GM21737 (cell line): ENCODE measurements around the gene WDR37.

Experiments used
- ATAC-seq: cut with Tn5 transposase; IDR thresholded peaks from one replicate; pipeline ENCODE4 v1.9.1; 2021; ENCODE audit warnings: mild to moderate bottlenecking, moderate library complexity; ENCODE audit not compliant: unreplicated experiment

Gene WDR37

DNA sequence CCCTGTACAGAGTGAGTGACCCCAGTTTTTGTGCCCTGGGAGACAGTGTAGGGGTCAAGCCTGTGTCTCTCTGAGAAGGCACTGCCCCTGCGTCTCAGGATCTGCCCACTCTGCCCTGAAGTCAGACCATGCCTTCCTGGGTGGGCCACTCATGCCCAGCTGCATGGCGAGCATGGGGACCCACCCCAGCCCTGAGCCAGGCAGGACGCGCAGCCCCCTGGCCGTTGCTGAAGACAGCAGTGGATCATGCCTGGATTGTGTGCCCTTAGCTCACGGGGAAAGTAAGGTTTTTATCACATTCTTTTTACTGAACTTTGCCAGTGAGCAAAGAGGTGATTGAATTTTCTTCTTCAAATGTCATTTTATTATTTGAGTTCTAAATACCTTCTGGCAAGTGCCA, 66.2 kb downstream of the WDR37 start:
- no peak for ATAC-seq

DNA sequence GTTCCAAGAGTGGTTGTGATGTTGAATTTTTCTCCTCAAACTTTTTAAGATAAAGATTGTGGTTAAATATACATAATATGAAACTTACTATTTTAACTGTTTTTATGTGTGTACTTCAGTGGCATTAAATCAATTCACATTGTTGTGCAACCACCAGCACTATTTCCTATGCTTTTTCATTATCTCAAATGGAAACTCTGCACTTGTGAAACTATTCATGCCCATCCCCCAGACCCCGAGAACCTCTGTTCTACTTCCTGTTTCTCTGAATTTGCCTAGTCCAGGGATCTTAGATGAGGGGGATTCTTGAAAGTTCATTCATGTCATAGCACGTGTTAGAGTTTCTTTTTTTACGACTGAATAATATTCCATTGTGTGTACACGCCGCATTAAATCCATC, 67.0 kb downstream of the WDR37 start:
- no peak for ATAC-seq

DNA sequence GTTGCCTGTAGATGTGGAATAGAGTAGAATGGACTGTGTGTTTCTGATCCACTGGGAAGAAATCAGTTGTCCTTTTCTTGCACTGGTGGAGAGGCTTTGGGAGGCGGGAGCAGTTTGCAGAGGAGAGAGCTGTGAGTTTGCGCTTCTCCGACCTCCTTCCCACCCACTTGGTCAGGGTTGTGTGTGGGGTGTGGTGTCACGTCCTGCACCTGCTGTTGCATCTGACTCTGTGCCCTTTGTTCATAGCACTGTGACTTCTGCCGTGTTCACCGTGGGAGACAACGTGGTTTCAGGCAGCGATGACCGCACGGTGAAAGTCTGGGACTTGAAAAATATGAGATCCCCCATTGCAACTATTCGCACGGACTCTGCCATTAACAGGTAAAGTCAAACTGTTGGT, 67.8 kb downstream of the WDR37 start:
- ATAC-seq: no peak

DNA sequence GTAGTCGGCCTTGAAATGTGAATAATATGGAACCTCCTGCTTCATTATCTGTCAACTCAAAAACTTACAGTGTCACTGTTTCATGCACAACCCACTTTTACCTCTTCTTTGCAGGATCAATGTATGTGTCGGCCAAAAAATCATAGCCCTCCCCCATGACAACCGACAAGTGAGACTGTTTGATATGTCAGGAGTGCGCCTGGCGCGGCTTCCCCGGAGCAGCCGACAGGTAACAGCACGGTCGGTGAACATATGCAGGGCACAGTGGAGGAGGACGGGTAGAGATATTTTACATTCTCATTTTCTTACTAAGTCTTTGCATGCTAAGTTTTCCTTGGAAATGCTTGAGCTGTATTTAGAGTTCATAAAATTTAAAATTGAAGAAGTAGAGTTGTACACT, 68.6 kb downstream of the WDR37 start:
- no peak for ATAC-seq

DNA sequence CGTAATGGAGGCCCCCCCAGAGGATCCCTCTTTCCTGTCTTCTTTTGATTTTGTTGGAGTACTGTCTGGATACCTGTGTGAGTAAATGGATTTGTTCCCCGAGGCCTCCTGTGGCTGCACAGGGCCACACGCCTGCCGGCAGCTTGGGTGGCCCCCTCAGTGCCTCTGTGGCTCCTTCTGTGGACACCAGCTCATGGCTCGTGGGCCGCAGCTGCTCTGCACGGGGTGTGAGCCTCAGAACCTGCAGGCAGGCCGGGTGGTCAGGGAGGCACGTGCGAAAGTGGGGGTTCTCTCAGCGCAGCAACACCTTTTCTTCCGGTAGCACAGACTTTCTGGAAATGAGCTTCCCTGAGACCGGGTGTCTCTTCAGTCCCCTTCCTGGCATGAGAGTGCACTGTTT, 70.3 kb downstream of the WDR37 start:
- no peak for ATAC-seq

DNA sequence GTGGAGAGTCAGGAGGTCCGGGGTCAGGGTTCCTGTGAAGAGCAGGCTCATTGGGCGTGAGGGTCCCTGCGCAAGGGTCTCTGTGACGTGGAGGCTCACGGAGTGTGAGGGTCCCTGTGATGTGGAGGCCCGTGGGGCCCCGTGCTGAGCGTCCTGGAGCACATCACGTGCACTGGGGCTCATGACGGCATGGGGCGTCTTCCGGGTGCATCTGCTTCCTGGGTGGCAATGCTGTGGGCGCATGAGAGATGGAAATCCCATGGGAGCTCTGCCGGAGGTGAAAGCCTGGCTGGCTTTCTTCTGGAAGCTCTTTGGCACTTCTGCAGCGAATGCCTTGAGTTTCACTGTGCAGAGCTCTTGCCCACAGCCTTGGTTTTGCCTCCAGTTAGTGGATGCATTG, 71.4 kb downstream of the WDR37 start:
- ATAC-seq: no peak

- no peak for ATAC-seq
Observed at GRCh38 chr10:1128115-1128514, 71.9 kb downstream of the WDR37 start.

DNA sequence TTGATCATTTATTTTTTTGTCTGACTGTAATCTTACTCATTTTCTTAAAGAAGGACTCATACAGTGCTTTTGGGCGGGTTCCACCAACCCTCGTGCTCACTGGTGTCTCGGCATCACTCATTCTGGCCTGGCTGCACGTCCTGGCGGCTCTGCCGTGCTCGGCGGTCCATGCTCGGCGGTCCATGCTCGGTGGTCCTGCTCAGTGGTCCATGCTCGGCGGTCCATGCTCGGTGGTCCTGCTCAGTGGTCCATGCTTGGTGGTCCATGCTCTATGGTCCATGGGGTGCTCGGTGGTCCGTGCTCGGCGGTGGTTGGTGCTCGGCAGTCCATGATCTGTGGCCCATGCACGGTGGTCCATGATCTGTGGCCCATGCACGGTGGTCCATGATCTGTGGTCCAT, 72.5 kb downstream of the WDR37 start:
- ATAC-seq: no peak

DNA sequence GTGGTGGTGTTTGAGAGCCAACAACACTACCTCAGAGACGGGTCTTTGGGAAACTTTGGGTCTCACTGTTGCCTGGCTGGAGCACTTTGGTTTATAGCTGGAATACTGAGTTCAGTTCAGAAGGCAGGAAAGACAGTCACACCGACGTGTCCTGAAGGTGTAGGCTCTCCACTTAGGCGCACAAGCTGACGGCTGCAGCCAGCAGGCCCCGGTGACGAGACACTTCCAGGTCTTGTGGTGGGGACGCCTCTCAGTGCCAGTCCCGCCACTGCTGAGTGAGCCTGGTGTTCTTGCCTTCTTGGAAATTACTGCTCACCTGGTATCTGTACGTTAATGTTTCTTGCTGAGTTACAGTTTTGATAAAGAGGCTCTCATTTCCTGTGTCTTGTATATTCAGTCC, 74.0 kb downstream of the WDR37 start:
- ATAC-seq: no peak

DNA sequence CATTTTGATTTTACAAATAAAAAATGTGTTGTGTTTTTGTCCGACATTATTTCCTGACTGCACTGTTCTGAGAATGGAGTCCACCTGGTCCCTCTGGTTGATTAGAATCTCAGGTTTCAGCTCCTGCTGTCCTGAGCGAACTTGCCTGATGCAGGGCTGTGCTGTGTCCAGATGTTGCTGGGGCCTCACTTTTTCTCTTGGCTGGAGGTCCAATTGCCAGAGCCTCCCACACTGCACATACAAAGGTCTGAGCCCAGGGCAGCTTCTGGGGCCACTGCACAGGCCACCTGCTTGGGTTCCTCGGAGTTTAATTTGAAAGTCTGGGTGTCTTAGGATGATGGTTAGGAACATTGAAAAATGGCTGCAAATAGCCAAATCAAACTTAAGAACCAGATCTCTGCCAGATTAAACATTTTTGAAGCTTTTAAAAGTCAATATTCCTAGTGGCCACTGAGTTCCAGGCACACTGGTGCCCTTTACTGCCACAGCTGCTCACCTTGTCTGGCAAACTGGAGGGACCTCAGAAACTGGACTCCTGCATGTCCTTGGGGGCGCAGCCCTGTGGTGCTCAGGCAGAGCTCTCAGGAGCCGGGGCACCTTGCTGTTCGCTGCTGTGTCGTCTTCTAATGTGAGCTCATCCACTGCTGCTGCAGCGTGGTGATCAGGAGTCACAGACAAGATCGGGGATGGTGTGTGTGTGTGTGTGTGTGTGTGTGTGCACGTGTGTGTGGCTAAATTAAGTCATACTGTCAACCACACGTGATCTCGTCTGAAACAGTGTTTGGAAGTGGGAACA, 75.0 kb downstream of the WDR37 start:
- ATAC-seq: no peak

GRCh38 chr10:1132584-1132983, 76.4 kb downstream of the WDR37 start:
- no peak for ATAC-seq

DNA sequence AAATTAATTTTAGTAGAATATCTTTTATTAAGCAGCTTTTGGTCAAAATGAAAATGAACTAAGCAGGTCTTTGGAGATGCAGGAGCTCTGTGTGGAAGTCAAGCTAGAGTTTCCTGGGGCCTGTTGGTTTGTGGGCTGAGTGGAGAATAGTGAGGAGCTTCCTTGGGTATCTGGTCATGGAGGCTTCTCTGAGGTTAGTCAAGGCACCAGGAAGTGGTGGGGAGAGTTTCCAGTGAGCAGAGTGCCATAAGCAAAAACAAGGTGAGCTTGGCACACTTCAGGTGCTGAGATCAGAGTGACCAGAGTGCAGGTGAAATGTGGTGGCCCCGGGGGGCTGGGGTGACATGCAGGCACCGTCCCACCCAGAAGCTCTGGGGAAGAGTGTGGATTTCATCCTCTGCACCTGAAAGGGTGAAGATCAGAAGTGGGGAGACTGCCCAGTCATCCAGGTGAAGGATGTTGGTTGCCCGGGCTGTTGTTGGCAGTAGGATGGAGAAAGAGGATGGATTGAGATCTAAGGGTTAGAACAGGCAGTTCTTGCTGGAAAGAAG, 77.4 kb downstream of the WDR37 start:
- ATAC-seq: no peak

DNA sequence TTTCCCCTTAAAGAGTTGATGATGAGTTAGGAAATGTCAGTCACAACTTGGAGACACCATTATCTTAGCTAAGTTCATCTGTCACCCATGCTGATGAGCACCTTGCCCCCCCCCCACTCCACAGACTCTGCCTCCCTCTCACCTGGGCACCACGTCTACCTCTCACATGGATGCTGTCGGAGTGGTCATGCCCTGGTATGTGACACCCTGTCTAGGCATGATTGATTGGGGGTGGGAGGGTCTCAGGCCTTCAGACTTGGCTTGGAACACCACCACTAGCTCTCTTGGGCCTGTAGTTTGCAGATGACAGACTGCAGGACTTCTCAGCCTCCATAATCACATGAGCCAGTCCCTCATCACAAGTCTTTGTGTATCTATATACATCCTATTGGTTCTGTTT, 78.0 kb downstream of the WDR37 start:
- ATAC-seq: no peak

DNA sequence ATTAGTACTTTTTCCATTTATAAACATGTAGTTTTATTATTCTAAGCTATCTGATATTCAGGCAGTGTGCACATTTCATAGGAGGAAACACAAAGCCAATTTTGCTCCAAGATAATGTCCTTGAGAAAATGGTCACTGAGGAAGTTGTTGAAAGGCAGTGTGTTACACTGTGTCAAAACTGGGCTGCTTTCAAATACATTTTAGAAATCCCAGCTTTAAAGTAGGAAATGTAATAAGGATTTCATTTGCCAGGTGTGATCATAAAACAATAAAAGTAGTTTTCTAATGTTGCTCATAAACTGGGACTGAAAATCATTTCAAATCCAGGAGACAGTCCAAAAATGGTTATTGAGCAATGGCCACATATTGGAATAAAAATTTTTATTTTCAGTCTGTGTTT, 80.1 kb downstream of the WDR37 start:
- no peak for ATAC-seq

GRCh38 chr10:1137499-1138163, 81.4 kb downstream of the WDR37 start:
- no peak for ATAC-seq

GRCh38 chr10:1138529-1138928, 82.3 kb downstream of the WDR37 start:
- no peak for ATAC-seq

- no peak for ATAC-seq
Observed at GRCh38 chr10:1141261-1141660, 85.1 kb downstream of the WDR37 start.

- no peak for ATAC-seq
Observed at GRCh38 chr10:1141701-1142100, 85.5 kb downstream of the WDR37 start.

GRCh38 chr10:1142596-1142995, 86.4 kb downstream of the WDR37 start:
- no peak for ATAC-seq

DNA sequence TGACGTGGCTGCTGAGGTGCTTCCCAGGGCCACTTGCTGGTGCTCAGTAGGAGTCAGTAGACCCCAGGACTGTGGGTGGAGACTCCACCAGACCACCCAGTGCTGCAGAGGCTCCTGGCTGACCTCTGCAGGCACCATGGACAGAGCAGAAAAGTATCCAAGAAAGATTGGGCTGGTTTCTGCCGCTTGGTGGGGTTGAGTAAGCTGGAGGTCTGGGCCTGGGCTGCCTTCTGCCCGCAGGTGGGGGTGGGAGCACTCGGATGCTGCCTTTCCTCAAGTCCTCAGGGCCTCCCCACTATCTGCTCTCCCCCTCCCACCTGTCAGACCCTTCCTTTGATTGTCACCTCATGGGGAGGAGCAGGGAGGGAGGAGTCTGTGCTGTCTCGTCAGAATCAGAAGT, 91.6 kb downstream of the WDR37 start:
- ATAC-seq: no peak

- ATAC-seq: no peak
Observed at GRCh38 chr10:1148855-1149605, 92.8 kb downstream of the WDR37 start.
